ENCODE data around the gene EPB41L4B.
"Not testable (repeated sequence)": the region's sequence is repeated elsewhere in the genome, so short reads cannot be mapped to it uniquely, and the experiment has no call there.

EPB41L4B gene

GRCh38 chr9:109218242-109218641 lies 102.6 kb downstream of the EPB41L4B start:
- not testable (repeated sequence) for H3K27ac ChIP-seq (ENCODE audit: insufficient read depth, low read length, poor library complexity, severe bottlenecking); H3K4me1 ChIP-seq (ENCODE audit: control insufficient read depth, insufficient read depth, low read length, poor library complexity, severe bottlenecking); H3K4me3 ChIP-seq (ENCODE audit: insufficient read depth, low read depth, low read length, poor library complexity, severe bottlenecking); H3K9me3 ChIP-seq (ENCODE audit: control insufficient read depth, low read length); H3K27me3 ChIP-seq (replicated peaks; ENCODE audit: control insufficient read depth, insufficient read depth, low read length, poor library complexity, severe bottlenecking); DNase-seq; H3K36me3 ChIP-seq (ENCODE audit: control insufficient read depth, insufficient read depth, low read length)

GRCh38 chr9:109214414-109214813 lies 106.4 kb downstream of the EPB41L4B start:
- H3K4me3 ChIP-seq (ENCODE audit: insufficient read depth, low read depth, low read length, poor library complexity, severe bottlenecking) = no peak overlapping the region
- no peaks in the 10 kb centered on the region for H3K4me1 ChIP-seq (ENCODE audit: control insufficient read depth, insufficient read depth, low read length, poor library complexity, severe bottlenecking)
- no peak overlapping the region for H3K27ac ChIP-seq (ENCODE audit: insufficient read depth, low read length, poor library complexity, severe bottlenecking)
- H3K36me3 ChIP-seq (ENCODE audit: control insufficient read depth, insufficient read depth, low read length) = no peaks in the 10 kb centered on the region
- DNase-seq = no peak
- no peaks in the 10 kb centered on the region for H3K27me3 ChIP-seq (replicated peaks; ENCODE audit: control insufficient read depth, insufficient read depth, low read length, poor library complexity, severe bottlenecking)
- no peaks in the 10 kb centered on the region for H3K9me3 ChIP-seq (ENCODE audit: control insufficient read depth, low read length)

GRCh38 chr9:109213285-109214121 lies 107.4 kb downstream of the EPB41L4B start:
- no peaks in the 10 kb centered on the region for H3K36me3 ChIP-seq (ENCODE audit: control insufficient read depth, insufficient read depth, low read length)
- no peaks in the 10 kb centered on the region for H3K27me3 ChIP-seq (replicated peaks; ENCODE audit: control insufficient read depth, insufficient read depth, low read length, poor library complexity, severe bottlenecking)
- no peak overlapping the region for H3K4me3 ChIP-seq (ENCODE audit: insufficient read depth, low read depth, low read length, poor library complexity, severe bottlenecking)
- no peak for DNase-seq
- no peak overlapping the region for H3K27ac ChIP-seq (ENCODE audit: insufficient read depth, low read length, poor library complexity, severe bottlenecking)
- H3K4me1 ChIP-seq (ENCODE audit: control insufficient read depth, insufficient read depth, low read length, poor library complexity, severe bottlenecking) = no peaks in the 10 kb centered on the region
- H3K9me3 ChIP-seq (ENCODE audit: control insufficient read depth, low read length) = no peaks in the 10 kb centered on the region

GRCh38 chr9:109212768-109213167 lies 108.1 kb downstream of the EPB41L4B start:
- Histone ChIP-seq H3K4me1 (ENCODE audit: control insufficient read depth, insufficient read depth, low read length, poor library complexity, severe bottlenecking) (no peaks in the 10 kb centered on the region), H3K4me3 (ENCODE audit: insufficient read depth, low read depth, low read length, poor library complexity, severe bottlenecking) (no peak overlapping the region), H3K27ac (ENCODE audit: insufficient read depth, low read length, poor library complexity, severe bottlenecking) (no peak overlapping the region), H3K36me3 (ENCODE audit: control insufficient read depth, insufficient read depth, low read length) (no peaks in the 10 kb centered on the region), H3K9me3 (ENCODE audit: control insufficient read depth, low read length) (no peaks in the 10 kb centered on the region), H3K27me3 (replicated peaks; ENCODE audit: control insufficient read depth, insufficient read depth, low read length, poor library complexity, severe bottlenecking) (no peaks in the 10 kb centered on the region)
- no peak for DNase-seq

- Histone ChIP-seq H3K4me1 (ENCODE audit: control insufficient read depth, insufficient read depth, low read length, poor library complexity, severe bottlenecking) (no peaks in the 10 kb centered on the region), H3K4me3 (ENCODE audit: insufficient read depth, low read depth, low read length, poor library complexity, severe bottlenecking) (no peak overlapping the region), H3K27me3 (replicated peaks; ENCODE audit: control insufficient read depth, insufficient read depth, low read length, poor library complexity, severe bottlenecking) (no peaks in the 10 kb centered on the region), H3K27ac (ENCODE audit: insufficient read depth, low read length, poor library complexity, severe bottlenecking) (no peak overlapping the region), H3K9me3 (ENCODE audit: control insufficient read depth, low read length) (no peaks in the 10 kb centered on the region), H3K36me3 (ENCODE audit: control insufficient read depth, insufficient read depth, low read length) (no peaks in the 10 kb centered on the region)
- DNase-seq = no peak
These were observed 114.2 kb downstream of the EPB41L4B start for GRCh38 chr9:109206670-109207069.

- Histone ChIP-seq H3K27ac (ENCODE audit: insufficient read depth, low read length, poor library complexity, severe bottlenecking) (no peak overlapping the region), H3K9me3 (ENCODE audit: control insufficient read depth, low read length) (no peaks in the 10 kb centered on the region), H3K4me1 (ENCODE audit: control insufficient read depth, insufficient read depth, low read length, poor library complexity, severe bottlenecking) (no peaks in the 10 kb centered on the region), H3K27me3 (replicated peaks; ENCODE audit: control insufficient read depth, insufficient read depth, low read length, poor library complexity, severe bottlenecking) (no peaks in the 10 kb centered on the region), H3K36me3 (ENCODE audit: control insufficient read depth, insufficient read depth, low read length) (no peaks in the 10 kb centered on the region), H3K4me3 (ENCODE audit: insufficient read depth, low read depth, low read length, poor library complexity, severe bottlenecking) (no peak overlapping the region)
- no peak for DNase-seq
These were observed 115.3 kb downstream of the EPB41L4B start for GRCh38 chr9:109205526-109205925.

- Histone ChIP-seq H3K4me3 (ENCODE audit: insufficient read depth, low read depth, low read length, poor library complexity, severe bottlenecking) (no peak overlapping the region), H3K27ac (ENCODE audit: insufficient read depth, low read length, poor library complexity, severe bottlenecking) (no peak overlapping the region), H3K36me3 (ENCODE audit: control insufficient read depth, insufficient read depth, low read length) (no peaks in the 10 kb centered on the region), H3K27me3 (replicated peaks; ENCODE audit: control insufficient read depth, insufficient read depth, low read length, poor library complexity, severe bottlenecking) (no peaks in the 10 kb centered on the region), H3K9me3 (ENCODE audit: control insufficient read depth, low read length) (no peaks in the 10 kb centered on the region), H3K4me1 (ENCODE audit: control insufficient read depth, insufficient read depth, low read length, poor library complexity, severe bottlenecking) (no peaks in the 10 kb centered on the region)
- no peak for DNase-seq
These were observed 117.0 kb downstream of the EPB41L4B start for GRCh38 chr9:109203761-109204360.

- no peaks in the 10 kb centered on the region for H3K4me1 ChIP-seq (ENCODE audit: control insufficient read depth, insufficient read depth, low read length, poor library complexity, severe bottlenecking)
- no peak overlapping the region for H3K27ac ChIP-seq (ENCODE audit: insufficient read depth, low read length, poor library complexity, severe bottlenecking)
- no peaks in the 10 kb centered on the region for H3K36me3 ChIP-seq (ENCODE audit: control insufficient read depth, insufficient read depth, low read length)
- no peak overlapping the region for H3K4me3 ChIP-seq (ENCODE audit: insufficient read depth, low read depth, low read length, poor library complexity, severe bottlenecking)
- no peak for DNase-seq
- no peaks in the 10 kb centered on the region for H3K27me3 ChIP-seq (replicated peaks; ENCODE audit: control insufficient read depth, insufficient read depth, low read length, poor library complexity, severe bottlenecking)
- no peaks in the 10 kb centered on the region for H3K9me3 ChIP-seq (ENCODE audit: control insufficient read depth, low read length)
These were observed 121.2 kb downstream of the EPB41L4B start for GRCh38 chr9:109199676-109200075.

GRCh38 chr9:109198736-109199382 lies 122.0 kb downstream of the EPB41L4B start:
- H3K4me1 ChIP-seq (ENCODE audit: control insufficient read depth, insufficient read depth, low read length, poor library complexity, severe bottlenecking) = no peaks in the 10 kb centered on the region
- no peak for DNase-seq
- no peaks in the 10 kb centered on the region for H3K9me3 ChIP-seq (ENCODE audit: control insufficient read depth, low read length)
- no peaks in the 10 kb centered on the region for H3K27me3 ChIP-seq (replicated peaks; ENCODE audit: control insufficient read depth, insufficient read depth, low read length, poor library complexity, severe bottlenecking)
- no peak overlapping the region for H3K4me3 ChIP-seq (ENCODE audit: insufficient read depth, low read depth, low read length, poor library complexity, severe bottlenecking)
- no peaks in the 10 kb centered on the region for H3K36me3 ChIP-seq (ENCODE audit: control insufficient read depth, insufficient read depth, low read length)
- no peak overlapping the region for H3K27ac ChIP-seq (ENCODE audit: insufficient read depth, low read length, poor library complexity, severe bottlenecking)

- no peak overlapping the region for H3K27ac ChIP-seq (ENCODE audit: insufficient read depth, low read length, poor library complexity, severe bottlenecking)
- H3K27me3 ChIP-seq (replicated peaks; ENCODE audit: control insufficient read depth, insufficient read depth, low read length, poor library complexity, severe bottlenecking) = no peaks in the 10 kb centered on the region
- H3K9me3 ChIP-seq (ENCODE audit: control insufficient read depth, low read length) = no peaks in the 10 kb centered on the region
- H3K36me3 ChIP-seq (ENCODE audit: control insufficient read depth, insufficient read depth, low read length) = no peaks in the 10 kb centered on the region
- H3K4me3 ChIP-seq (ENCODE audit: insufficient read depth, low read depth, low read length, poor library complexity, severe bottlenecking) = no peak overlapping the region
- no peak for DNase-seq
- no peaks in the 10 kb centered on the region for H3K4me1 ChIP-seq (ENCODE audit: control insufficient read depth, insufficient read depth, low read length, poor library complexity, severe bottlenecking)
These were observed 126.8 kb downstream of the EPB41L4B start for GRCh38 chr9:109193974-109194556.
